IPS-18c (cell line): ENCODE measurements around the gene VPS51.

Experiments used
- H3K4me3 ChIP-seq: 2 replicates; pipeline ENCODE4 v1.7.0; 2013; ENCODE audit warnings: low read depth, mild to moderate bottlenecking, low read length, moderate library complexity; ENCODE audit not compliant: insufficient read depth
- H3K9me3 ChIP-seq: one replicate; pipeline ENCODE4 v1.6.1; 2013; ENCODE audit warnings: mild to moderate bottlenecking, low read length, moderate library complexity; ENCODE audit not compliant: control insufficient read depth, insufficient read depth

The VPS51 gene

GRCh38 chr11:65095427-65095826 is 587 bp upstream of the VPS51 start:
- no peaks in the 10 kb centered on the region for H3K9me3 ChIP-seq
- no peak overlapping the region; the same call in 1 of the 2 replicates for H3K4me3 ChIP-seq

- H3K4me3 ChIP-seq, result peak overlapping the region; percentile 94
- no peaks in the 10 kb centered on the region for H3K9me3 ChIP-seq
Measured at GRCh38 chr11:65096926-65097325, 912 bp downstream of the VPS51 start.

DNA sequence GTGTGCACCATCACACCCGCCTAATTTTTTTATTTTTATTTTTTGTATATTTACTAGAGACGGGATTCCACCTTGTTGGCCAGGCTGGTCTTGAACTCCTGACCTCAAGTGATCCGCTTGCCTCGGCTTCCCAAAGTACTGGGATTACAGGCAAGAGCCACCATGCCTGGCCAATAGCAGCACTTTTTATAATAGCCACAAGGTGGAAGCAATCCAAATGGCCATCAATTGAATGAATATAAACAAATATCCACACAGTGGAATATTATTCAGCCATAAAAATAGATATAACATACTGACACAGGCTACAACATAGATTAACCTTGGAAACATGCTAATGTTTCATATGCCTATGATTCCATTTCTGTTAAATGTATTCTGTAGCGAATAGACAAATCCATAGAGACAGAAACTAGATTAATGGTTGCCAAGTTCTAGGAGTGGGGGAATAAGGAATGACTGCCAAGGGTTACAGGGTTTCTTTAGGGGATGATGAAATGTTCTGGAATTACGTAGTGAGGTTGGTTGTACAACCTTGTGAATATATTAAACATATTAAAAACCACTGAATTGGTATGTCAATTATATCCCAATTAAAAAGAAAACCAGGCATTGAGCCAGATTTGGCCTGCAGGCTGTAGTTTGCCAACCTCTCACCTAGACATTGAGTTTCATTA is 4.8 kb downstream of the VPS51 start:
- no peaks in the 10 kb centered on the region for H3K9me3 ChIP-seq
- no peak overlapping the region for H3K4me3 ChIP-seq

DNA sequence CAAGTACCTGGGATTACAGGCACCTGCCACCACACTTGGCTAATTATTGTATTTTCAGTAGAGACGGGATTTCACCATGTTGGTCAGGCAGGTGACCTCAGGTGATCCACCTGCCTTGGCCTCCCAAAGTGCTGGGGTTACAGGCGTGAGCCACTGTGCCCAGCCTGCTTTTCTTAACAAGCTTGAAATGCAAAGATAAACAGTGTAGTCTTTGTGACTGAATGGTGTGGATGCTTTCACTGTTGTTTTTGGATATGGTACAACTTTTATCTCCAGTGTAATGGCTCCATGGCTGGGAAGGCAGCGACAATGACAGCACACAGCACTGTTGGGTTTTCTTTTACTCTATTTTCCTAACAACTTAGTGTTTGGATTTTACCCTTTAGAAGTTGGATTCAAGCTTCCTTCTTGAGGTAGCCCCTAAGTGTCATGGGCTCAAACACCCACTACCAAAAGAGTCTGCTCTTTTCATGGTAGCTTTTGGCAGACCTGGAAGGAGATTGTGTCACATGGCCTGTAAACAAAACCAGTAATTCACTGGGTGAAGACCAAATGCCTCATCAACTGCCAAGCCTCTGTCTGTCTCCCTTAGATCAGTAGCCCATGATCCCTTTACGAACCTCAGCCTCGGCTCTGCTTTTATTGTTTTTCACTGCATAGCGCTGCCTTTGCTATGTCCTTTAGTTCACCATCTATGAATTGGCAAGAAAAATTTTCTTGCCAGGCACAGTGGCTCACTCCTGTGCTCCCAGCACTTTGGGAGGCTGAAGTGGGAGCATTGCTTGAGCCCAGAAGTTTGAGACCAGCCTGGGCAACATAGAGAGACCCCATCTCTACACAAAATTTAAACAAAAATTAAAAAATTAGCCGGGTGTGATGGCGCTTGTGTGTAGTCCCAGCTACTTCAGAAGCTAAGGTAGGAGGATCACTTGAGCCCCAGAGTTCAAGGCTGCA is 6.4 kb downstream of the VPS51 start:
- H3K9me3 ChIP-seq, result no peaks in the 10 kb centered on the region
- no peak overlapping the region for H3K4me3 ChIP-seq

DNA sequence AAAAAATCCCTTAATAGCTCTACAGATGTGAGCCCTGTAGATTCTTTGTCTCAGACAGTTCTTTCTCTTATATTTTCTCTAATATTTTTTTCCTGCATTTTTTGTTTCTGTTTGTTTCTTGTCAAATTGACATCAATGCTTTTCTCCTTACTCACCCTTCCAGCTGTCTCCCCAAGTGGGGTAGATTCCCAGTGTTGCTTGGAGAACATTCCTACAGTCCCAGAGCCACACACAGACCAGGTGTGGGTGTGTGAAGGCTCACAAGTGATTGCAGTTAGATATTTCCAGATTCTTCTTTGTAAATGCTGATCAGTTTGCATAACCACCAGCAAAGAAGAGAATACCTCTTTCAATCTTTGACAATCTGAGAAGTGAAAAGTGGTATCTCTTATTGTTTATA is 7.5 kb downstream of the VPS51 start:
- H3K4me3 ChIP-seq, result no peak overlapping the region

DNA sequence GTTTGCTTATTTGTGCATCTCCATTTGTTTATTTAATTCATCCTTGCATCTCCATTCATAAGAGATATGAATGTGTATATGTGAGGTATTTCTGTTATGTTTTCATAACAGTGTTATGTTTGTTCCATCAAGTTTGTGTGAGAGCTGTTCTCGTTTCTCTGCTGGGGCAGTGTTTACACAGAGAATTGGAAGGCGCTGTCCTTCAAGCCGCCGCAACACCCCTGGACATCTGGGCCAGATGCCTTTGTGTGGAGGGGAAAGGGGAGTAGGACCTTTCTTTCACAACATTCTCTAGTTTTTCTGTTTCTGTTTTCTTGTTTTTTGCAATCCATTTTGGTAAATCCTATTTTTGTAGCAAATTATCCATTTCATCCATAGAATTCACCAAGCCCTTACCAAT is 8.6 kb downstream of the VPS51 start:
- Histone ChIP-seq H3K4me3 (no peak overlapping the region), H3K9me3 (peaks cover 3% of the 10 kb centered on the region)

More for the DNA sequence above, 7.5 kb downstream of the VPS51 start:
- peaks cover 3% of the 10 kb centered on the region for H3K9me3 ChIP-seq

DNA sequence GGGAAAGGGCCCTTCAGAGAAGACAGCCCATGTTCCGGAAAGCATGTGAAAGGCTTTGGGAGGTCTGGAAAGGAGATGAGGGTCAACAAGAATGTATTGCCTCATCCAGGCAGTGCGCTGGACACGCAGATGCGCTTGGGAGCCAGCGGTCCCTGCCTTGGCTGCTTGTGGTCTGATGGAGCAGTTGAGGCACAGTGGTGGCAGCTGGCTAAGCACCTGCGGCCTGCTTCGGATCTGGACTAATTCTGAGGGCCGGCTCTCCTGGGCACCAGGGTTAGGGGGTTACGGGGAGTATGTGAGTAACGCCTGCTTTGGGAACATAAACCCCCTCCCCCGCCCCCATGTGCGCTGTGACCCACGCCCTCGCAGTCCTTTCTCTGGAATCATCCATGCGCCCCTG is 11.1 kb downstream of the VPS51 start:
- Histone ChIP-seq H3K9me3 (peaks cover 5% of the 10 kb centered on the region), H3K4me3 (no peak overlapping the region)

GRCh38 chr11:65107751-65108468 is 11.9 kb downstream of the VPS51 start:
- H3K9me3 ChIP-seq, result peaks cover 5% of the 10 kb centered on the region

DNA sequence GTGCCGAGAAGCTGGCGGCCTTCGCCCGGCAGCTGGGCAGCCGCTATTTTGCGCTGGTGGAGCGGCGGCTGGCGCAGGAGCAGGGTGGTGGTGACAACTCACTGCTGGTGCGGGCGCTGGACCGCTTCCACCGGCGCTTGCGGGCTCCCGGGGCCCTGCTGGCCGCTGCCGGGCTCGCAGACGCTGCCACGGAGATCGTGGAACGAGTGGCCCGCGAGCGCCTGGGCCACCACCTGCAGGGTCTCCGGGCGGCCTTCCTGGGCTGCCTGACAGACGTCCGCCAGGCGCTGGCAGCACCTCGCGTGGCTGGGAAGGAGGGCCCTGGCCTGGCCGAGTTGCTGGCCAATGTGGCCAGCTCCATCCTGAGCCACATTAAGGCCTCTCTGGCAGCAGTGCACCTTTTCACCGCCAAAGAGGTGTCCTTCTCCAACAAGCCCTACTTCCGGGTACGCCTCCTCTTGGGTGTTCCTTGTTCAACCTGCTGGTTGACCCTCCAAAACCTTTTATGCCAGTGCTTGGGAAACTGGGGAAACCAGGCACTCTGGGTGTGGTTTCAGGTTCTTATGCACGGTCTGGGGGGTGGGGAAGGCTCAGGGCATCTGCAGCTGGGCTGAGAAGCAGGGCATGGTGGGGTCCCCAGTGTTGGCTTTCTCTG is 12.6 kb downstream of the VPS51 start:
- Histone ChIP-seq H3K9me3 (peaks cover 5% of the 10 kb centered on the region), H3K4me3 (no peak overlapping the region)

More at GRCh38 chr11:65107751-65108468, 11.9 kb downstream of the VPS51 start:
- no peak overlapping the region for H3K4me3 ChIP-seq

DNA sequence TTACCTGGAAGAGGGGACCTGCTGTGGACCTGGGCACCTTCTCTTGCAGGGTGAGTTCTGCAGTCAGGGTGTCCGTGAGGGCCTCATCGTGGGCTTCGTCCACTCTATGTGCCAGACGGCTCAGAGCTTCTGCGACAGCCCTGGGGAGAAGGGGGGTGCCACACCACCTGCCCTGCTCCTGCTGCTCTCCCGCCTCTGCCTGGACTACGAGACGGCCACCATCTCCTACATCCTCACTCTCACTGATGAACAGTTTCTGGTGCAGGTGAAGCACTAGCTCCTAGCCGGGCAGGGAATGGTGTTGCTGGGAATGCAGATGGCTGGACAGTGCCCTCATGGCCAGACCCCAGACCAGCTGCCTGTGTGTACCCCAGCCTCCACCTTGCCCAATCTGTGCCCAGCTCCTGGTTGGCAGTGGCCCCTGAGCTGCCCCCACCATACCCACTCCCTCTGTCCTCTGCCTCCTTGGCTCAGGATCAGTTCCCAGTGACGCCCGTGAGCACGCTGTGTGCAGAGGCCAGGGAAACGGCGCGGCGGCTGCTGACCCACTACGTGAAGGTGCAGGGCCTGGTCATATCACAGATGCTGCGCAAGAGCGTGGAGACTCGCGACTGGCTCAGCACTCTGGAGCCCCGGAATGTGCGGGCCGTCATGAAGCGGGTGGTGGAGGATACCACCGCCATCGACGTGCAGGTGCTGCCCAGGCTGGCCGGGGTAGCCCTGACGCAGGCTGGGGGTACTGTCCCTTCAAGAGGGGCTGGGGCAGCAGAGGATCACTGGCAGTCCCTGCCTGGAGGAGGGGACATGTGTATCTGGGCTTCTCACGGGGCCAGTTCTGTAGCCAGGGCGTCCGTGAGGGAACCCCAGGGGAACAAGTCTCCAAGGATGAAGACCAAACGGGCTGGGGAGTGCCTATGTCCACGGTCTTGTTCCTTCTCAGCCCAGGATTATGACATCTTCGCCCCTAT is 13.5 kb downstream of the VPS51 start:
- H3K4me3 ChIP-seq, result no peak overlapping the region

DNA sequence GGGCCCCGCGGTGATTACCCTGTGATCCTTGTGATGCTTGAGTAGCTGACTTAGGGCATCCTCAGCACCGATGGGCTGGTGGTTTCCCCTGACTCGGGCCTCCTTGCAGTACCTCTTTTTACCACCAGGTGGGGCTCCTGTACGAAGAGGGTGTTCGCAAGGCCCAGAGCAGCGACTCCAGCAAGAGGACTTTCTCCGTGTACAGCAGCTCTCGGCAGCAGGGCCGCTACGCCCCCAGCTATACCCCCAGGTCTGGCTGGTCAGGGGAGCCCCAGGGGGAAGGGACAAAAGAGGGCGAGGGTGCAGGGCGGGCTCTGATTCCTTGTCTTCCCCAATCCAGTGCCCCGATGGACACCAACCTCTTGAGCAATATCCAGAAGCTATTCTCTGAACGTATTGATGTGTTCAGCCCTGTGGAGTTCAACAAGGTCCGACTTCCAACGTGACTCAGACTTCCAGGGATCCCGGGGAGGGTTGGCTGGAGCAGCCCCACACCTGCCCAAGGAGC is 14.4 kb downstream of the VPS51 start:
- Histone ChIP-seq H3K9me3 (peaks cover 5% of the 10 kb centered on the region), H3K4me3 (no peak overlapping the region)

More for the DNA sequence above, 13.5 kb downstream of the VPS51 start:
- peaks cover 5% of the 10 kb centered on the region for H3K9me3 ChIP-seq

- no peak overlapping the region; the same call in none of the 2 replicates for H3K4me3 ChIP-seq
- H3K9me3 ChIP-seq, result peaks cover 5% of the 10 kb centered on the region
Measured at GRCh38 chr11:65111159-65111743, 15.2 kb downstream of the VPS51 start.

DNA sequence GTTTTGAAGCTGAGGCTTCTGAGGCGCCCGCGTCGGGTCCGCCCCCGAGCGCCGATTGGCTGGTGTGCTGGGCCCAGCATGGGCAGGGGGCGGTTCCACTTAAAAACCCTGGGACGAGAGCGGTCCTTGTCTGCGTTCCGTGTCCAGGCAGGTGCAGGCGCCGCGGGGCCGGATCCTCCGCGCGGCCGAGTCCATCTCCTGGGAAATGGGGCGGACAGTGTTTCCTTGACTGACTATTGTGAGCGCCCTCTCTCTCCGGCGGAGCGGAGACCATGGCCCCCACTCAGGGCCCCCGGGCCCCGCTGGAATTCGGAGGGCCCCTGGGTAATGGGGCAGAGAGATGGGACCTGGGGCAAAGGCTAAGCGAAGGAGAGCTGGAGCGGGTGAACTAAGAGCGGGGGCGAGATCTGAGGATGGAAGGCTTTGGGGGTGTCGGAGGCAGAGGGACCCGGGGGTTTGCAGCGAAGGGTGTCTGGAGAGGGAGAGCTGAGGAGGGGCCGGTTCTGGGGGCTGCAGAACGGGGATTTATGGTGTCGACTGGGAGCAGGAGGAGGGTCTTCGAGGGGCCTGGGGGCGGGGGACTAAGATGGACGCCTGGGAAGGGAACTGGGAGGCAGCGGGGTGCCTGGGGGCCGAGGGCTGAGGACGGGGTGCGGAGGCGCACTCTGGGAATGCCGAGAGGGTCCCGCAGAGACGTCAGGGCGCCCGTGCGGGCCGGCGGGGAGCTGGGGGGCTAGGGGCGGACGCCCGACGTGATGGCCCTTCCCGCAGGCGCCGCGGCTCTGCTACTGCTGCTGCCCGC is 15.9 kb downstream of the VPS51 start, which contains the start of gene TM7SF2:
TSS of gene TM7SF2 (plus strand) at position 129 of the 802 bp plus-strand sequence. CDS start at position 273, 144 bp downstream.
- Histone ChIP-seq H3K4me3 (peak within 1 kb of the TSS; percentile 83), H3K9me3 (peaks cover 5% of the 10 kb centered on the region)

- peaks cover 5% of the 10 kb centered on the region for H3K9me3 ChIP-seq
- peak overlapping the region; percentile 83 for H3K4me3 ChIP-seq
Measured at GRCh38 chr11:65112546-65113360, 16.7 kb downstream of the VPS51 start.
